ENCODE data around the gene SEC16B.

GRCh38 chr1:177941976-177942375, 27.9 kb downstream of the SEC16B start:
- TF ChIP-seq CTCF (conservative IDR thresholded peaks at IDR 0.05; ENCODE audit: low read length) (no peak), EZH2phosphoT487 (IDR thresholded peaks at IDR 0.05; ENCODE audit: borderline replicate concordance, low read depth, low read length) (no peak)

All from OCI-LY7 (cell line).